OCI-LY1 (cell line): ENCODE data around the gene IDUA.

Experiments used
- H2AFZ ChIP-seq: fragments of 200-600 bp; sonication (generic), shearing (Covaris generic); 2 replicates; pipeline ENCODE4 v1.6.0; 2014; ENCODE audit warnings: antibody characterized with exemption, mild to moderate bottlenecking, low read length
- H3F3A ChIP-seq: fragments of 200-600 bp; sonication (generic), shearing (Covaris generic); 2 replicates; pipeline ENCODE4 v1.6.0; 2014; ENCODE audit warnings: mild to moderate bottlenecking, antibody characterized with exemption, low read length, moderate library complexity; ENCODE audit not compliant: insufficient read depth
- H3K27ac ChIP-seq: fragments of 200-600 bp; sonication (generic); 2 replicates; pipeline ENCODE4 v1.5.1; 2014; ENCODE audit warnings: low read length, mixed run types, mild to moderate bottlenecking, low read depth; ENCODE audit not compliant: poor library complexity, severe bottlenecking
- H3K27me3 ChIP-seq: fragments of 200-600 bp; sonication (generic); 2 replicates; pipeline ENCODE4 v1.6.0; 2014; ENCODE audit warnings: antibody characterized with exemption, mild to moderate bottlenecking, low read length, moderate library complexity; ENCODE audit not compliant: insufficient read depth
- H3K36me3 ChIP-seq: fragments of 200-600 bp; sonication (generic); 2 replicates; pipeline ENCODE4 v1.6.1; 2014; ENCODE audit warnings: mild to moderate bottlenecking, antibody characterized with exemption, low read length, moderate library complexity, mixed read lengths; ENCODE audit not compliant: insufficient read depth
- H3K4me1 ChIP-seq: fragments of 200-600 bp; sonication (generic); 2 replicates; pipeline ENCODE4 v1.5.1; 2014; ENCODE audit warnings: mild to moderate bottlenecking, low read length, moderate library complexity; ENCODE audit not compliant: insufficient read depth, severe bottlenecking
- H3K4me2 ChIP-seq: fragments of 200-600 bp; sonication (generic), shearing (Covaris generic); 2 replicates; pipeline ENCODE4 v1.6.1; 2014; ENCODE audit warnings: low read length
- H3K4me3 ChIP-seq: fragments of 200-600 bp; sonication (generic); 2 replicates; pipeline ENCODE4 v1.5.1; 2014; ENCODE audit warnings: low read length, low read depth, mild to moderate bottlenecking, mixed read lengths; ENCODE audit not compliant: poor library complexity, severe bottlenecking
- H3K79me2 ChIP-seq: fragments of 200-600 bp; shearing (Covaris generic); 2 replicates; pipeline ENCODE4 v1.6.1; 2016; ENCODE audit warnings: mixed run types, low read length, mixed read lengths; ENCODE audit not compliant: insufficient read depth
- H3K9ac ChIP-seq: fragments of 200-600 bp; sonication (generic), shearing (Covaris generic); 2 replicates; pipeline ENCODE4 v1.6.1; 2014; ENCODE audit warnings: mild to moderate bottlenecking, low read length, mixed read lengths
- H3K9me2 ChIP-seq: fragments of 200-600 bp; sonication (generic), shearing (Covaris generic); 2 replicates; pipeline ENCODE4 v1.6.1; 2014; ENCODE audit warnings: low read depth, mild to moderate bottlenecking, low read length, mixed read lengths
- H3K9me3 ChIP-seq: fragments of 200-600 bp; shearing (Covaris generic); 2 replicates; pipeline ENCODE4 v1.6.1; 2014; ENCODE audit warnings: low read length, mixed read lengths
- H4K20me1 ChIP-seq: fragments of 200-600 bp; sonication (generic), shearing (Covaris generic); 2 replicates; pipeline ENCODE4 v1.6.0; 2016; ENCODE audit warnings: mild to moderate bottlenecking, low read length; ENCODE audit not compliant: insufficient read depth
- EZH2 ChIP-seq: fragments of 200-600 bp; sonication (generic), shearing (Covaris generic); IDR thresholded peaks from 2 replicates; pipeline ENCODE4 v1.8.0; 2017; ENCODE audit warnings: borderline replicate concordance, mixed run types, mild to moderate bottlenecking, antibody characterized with exemption, low read length, moderate library complexity, mixed read lengths
- TF ChIP-seq, protein P1 (sequence below): fragments of 200-600 bp; sonication (generic), shearing (Covaris generic); IDR thresholded peaks from 2 replicates; pipeline ENCODE4 v1.5.1; 2017; ENCODE audit warnings: mild to moderate bottlenecking, antibody characterized with exemption, low read length, moderate library complexity, mixed read lengths

IDUA gene

DNA sequence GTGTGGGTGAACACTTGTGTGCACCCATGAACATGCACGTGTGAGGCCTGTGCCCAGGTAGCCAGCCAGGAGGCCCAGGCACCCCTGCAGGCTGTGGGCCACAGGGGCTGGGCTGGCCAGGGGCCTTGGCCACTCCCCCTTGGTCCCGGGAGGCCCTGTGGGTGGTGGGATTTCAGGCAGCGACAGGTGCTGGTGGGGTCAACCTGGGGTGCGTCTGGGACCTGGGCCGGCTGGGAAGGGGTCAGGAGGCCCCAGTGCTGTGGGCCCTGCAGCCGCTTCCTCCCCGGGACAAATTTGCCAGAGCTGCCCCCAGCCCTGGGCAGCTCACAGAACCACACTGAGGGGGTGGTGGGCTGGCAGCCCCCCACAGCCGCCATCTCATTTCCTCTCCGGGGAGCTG, 32.5 kb downstream of the IDUA start:
- no peak overlapping the region for H3K4me3 ChIP-seq
- no peaks in the 10 kb centered on the region for H4K20me1 ChIP-seq
- H3K9me2 ChIP-seq: no peaks in the 10 kb centered on the region
- H3K27ac ChIP-seq: no peak overlapping the region
- TF ChIP-seq EZH2: no peak
- TF ChIP-seq, protein P1, sequence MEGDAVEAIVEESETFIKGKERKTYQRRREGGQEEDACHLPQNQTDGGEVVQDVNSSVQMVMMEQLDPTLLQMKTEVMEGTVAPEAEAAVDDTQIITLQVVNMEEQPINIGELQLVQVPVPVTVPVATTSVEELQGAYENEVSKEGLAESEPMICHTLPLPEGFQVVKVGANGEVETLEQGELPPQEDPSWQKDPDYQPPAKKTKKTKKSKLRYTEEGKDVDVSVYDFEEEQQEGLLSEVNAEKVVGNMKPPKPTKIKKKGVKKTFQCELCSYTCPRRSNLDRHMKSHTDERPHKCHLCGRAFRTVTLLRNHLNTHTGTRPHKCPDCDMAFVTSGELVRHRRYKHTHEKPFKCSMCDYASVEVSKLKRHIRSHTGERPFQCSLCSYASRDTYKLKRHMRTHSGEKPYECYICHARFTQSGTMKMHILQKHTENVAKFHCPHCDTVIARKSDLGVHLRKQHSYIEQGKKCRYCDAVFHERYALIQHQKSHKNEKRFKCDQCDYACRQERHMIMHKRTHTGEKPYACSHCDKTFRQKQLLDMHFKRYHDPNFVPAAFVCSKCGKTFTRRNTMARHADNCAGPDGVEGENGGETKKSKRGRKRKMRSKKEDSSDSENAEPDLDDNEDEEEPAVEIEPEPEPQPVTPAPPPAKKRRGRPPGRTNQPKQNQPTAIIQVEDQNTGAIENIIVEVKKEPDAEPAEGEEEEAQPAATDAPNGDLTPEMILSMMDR: no peak
- H3K79me2 ChIP-seq: no peaks in the 10 kb centered on the region
- no peak overlapping the region for H3K4me2 ChIP-seq
- H3K36me3 ChIP-seq: no peaks in the 10 kb centered on the region
- no peak overlapping the region for H2AFZ ChIP-seq
- no peaks in the 10 kb centered on the region for H3F3A ChIP-seq
- H3K9ac ChIP-seq: no peak overlapping the region
- H3K9me3 ChIP-seq: no peaks in the 10 kb centered on the region
- H3K4me1 ChIP-seq: no peaks in the 10 kb centered on the region
- H3K27me3 ChIP-seq: no peaks in the 10 kb centered on the region

DNA sequence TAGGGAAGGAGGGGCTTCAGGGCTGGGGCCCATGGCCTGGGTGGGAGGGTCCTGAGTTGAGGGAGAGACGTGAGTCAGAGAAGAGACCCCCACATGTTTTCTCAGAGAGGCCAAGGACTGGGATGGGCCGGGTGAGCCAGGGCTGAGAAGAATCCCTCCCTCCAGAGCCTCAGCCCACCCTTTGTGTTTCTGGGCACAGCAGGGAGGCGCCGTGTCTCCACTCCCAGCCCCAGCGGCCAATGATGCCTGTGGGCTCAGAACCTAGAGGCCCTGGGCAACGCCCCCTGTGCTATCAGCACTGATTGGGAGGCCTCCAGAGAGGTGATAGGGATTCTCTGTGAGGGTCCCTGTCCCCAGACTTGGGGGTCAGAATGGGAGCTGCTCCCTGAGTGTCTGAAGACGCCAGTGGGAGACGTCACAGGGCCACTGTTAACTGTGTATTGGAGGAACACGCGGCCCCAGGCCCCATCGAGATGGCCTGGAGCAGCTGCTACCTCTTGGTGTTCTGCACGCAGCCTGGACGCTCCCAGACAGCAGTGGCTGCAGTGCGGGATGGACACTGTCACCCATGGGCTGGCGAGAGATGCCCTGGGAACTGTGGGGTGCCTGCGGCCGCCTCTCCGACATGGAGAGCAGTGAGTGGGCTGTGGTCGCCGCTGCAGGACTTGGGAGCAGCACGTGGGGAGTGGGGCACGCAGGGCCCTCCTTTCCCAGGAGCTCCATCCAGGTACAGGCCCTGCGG, 33.1 kb downstream of the IDUA start:
- H3K4me2 ChIP-seq: no peak overlapping the region
- no peaks in the 10 kb centered on the region for H3K27me3 ChIP-seq
- no peaks in the 10 kb centered on the region for H4K20me1 ChIP-seq
- H3F3A ChIP-seq: no peaks in the 10 kb centered on the region
- H3K79me2 ChIP-seq: no peaks in the 10 kb centered on the region
- no peak overlapping the region for H3K9ac ChIP-seq
- H3K27ac ChIP-seq: no peak overlapping the region
- no peaks in the 10 kb centered on the region for H3K36me3 ChIP-seq
- no peak for TF ChIP-seq EZH2
- TF ChIP-seq, protein P1: no peak
- no peak overlapping the region for H3K4me3 ChIP-seq
- H3K9me2 ChIP-seq: no peaks in the 10 kb centered on the region
- H2AFZ ChIP-seq: no peak overlapping the region
- no peaks in the 10 kb centered on the region for H3K4me1 ChIP-seq
- H3K9me3 ChIP-seq: no peaks in the 10 kb centered on the region

DNA sequence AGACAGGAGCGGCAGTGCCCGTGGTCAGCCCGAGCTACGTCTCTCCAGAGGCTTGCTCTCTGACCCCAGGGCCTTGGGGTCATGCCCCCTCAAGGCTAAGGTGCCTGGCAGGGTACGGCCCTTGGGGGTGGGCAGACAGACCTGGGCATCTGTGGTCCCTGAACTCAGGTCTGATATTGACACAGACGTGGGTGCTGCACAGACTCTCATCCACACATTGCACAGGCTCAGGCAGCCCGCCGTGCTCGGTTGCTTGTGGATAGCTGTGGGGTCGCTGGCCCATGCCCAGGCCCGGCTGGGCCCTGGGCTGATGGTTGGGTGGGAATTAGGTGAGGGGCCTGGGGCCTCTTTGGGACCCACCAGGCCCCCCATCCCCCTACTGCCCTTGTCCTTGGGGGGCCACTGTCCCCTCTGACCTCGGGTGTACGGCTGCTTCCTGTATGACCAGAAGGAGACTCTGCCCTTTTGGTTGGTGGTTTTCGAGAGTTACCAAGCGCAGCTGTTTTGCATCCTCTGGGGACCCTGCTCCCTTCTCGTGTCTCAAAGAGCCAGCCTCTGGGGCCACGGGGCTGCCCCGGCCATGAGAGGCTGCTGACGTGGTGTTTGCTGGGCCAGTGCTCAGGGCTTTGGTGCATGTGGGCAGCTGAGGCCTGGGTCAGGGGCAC, 34.7 kb downstream of the IDUA start:
- H3K79me2 ChIP-seq: no peaks in the 10 kb centered on the region
- H3K9me3 ChIP-seq: no peaks in the 10 kb centered on the region
- H3K4me3 ChIP-seq: no peak overlapping the region
- no peak overlapping the region for H3K27ac ChIP-seq
- H4K20me1 ChIP-seq: no peaks in the 10 kb centered on the region
- TF ChIP-seq, protein P1: no peak
- TF ChIP-seq EZH2: no peak
- H3K4me1 ChIP-seq: peaks cover 7% of the 10 kb centered on the region
- H3K9ac ChIP-seq: no peak overlapping the region
- H3K27me3 ChIP-seq: no peaks in the 10 kb centered on the region
- no peaks in the 10 kb centered on the region for H3K9me2 ChIP-seq
- no peaks in the 10 kb centered on the region for H3K36me3 ChIP-seq
- H2AFZ ChIP-seq: no peak overlapping the region
- H3F3A ChIP-seq: no peaks in the 10 kb centered on the region
- no peak overlapping the region for H3K4me2 ChIP-seq
